GM12801 (cell line): Measurements from ENCODE around the gene CENPW.

Experiments used
- TF ChIP-seq, protein P1 (sequence below): IDR thresholded peaks from one replicate; pipeline ENCODE4 v1.5.1; 2011; ENCODE audit warnings: control low read depth; ENCODE audit not compliant: insufficient read length; ENCODE audit errors: extremely low read depth

Gene CENPW

GRCh38 chr6:126339796-126340609 lies at the start of gene CENPW:
Gene CENPW, plus strand, starts transcription at chr6:126340115. Its CDS starts 159 bp downstream, at chr6:126340274.
- TF ChIP-seq, protein P1, sequence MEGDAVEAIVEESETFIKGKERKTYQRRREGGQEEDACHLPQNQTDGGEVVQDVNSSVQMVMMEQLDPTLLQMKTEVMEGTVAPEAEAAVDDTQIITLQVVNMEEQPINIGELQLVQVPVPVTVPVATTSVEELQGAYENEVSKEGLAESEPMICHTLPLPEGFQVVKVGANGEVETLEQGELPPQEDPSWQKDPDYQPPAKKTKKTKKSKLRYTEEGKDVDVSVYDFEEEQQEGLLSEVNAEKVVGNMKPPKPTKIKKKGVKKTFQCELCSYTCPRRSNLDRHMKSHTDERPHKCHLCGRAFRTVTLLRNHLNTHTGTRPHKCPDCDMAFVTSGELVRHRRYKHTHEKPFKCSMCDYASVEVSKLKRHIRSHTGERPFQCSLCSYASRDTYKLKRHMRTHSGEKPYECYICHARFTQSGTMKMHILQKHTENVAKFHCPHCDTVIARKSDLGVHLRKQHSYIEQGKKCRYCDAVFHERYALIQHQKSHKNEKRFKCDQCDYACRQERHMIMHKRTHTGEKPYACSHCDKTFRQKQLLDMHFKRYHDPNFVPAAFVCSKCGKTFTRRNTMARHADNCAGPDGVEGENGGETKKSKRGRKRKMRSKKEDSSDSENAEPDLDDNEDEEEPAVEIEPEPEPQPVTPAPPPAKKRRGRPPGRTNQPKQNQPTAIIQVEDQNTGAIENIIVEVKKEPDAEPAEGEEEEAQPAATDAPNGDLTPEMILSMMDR: no peak

GRCh38 chr6:126293891-126294524 lies 45.9 kb upstream of the CENPW start:
- TF ChIP-seq, protein P1: no peak

GRCh38 chr6:126300126-126300525 lies 39.8 kb upstream of the CENPW start:
- TF ChIP-seq, protein P1: no peak

DNA sequence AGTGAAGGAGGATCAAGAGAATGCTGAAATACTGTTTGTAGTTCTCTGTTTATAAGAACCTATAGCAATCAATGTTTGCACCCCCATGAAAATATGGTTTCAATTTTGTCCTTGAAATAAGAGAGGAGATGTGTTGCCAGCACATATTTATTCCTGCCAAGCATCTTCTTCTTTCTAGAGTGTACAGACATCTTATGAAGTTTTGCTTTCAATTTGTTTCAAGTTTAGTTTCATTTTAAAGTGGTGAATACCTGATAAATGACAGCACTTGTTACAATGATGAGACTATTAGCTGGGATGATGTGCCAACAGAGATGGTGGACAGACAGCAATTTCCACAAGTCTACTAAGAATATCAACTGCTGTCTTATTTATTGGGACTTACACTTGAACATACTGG lies 39.2 kb upstream of the CENPW start:
- TF ChIP-seq, protein P1: no peak

GRCh38 chr6:126302191-126302590 lies 37.7 kb upstream of the CENPW start:
- TF ChIP-seq, protein P1: no peak

DNA sequence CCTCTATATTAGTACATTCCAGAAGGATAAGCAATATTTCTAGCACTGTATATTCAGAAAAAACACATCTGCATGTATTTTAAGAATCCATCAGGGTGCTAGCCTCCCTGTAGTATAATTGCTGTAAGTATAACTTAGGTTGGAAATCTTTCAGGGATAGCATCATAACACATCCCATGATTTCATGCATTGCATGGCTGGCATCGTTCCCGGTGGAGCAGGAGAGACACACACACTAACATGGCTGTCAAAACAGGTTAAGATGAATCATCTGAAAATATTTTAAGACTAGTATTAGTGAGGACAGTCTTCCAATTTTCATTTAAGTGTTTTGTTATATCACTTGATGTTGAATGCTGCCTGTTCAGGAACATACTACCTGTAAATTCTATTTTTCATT lies 32.1 kb upstream of the CENPW start:
- TF ChIP-seq, protein P1: no peak

DNA sequence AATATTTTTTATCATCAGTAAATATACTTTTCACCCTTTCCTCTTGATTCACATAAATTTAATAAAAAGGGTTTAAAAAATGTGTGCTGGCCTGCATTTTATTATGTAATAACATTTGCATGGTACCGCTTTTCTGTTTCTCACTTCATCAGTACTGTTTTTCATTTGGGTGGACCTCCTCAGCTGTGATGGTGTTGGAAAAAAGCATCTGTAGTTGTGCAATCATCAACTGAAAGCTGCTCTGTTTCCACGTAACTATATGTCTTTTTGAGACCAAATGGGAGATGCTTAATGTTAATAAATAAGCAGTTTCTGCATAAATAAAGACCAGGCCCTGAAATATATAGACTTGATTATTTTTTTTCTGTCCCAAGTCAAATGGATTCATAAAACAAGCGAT lies 31.6 kb upstream of the CENPW start:
- TF ChIP-seq, protein P1: no peak
